ENCODE data around the gene ZNF605. TPM values are rescaled to one million over a fixed set of nuclear protein-coding genes. Genes with fewer than 3 reads are reported as not detected.

Gene ZNF605
- total RNA-seq, 1 donor from 2014 or later: 1.3 TPM

- no peak for DNase-seq (ENCODE audit: low spot score in 2 of 2)
- Histone ChIP-seq H3K4me1 (no peaks in the 10 kb centered on the region), H3K4me3 (no peak overlapping the region), H3K27me3 (no peaks in the 10 kb centered on the region), H3K27ac (no peak overlapping the region), H3K36me3 (peaks cover 21 to 48% of the 10 kb centered on the region in 2 donors), H3K9me3 (peaks cover 73 to 87% of the 10 kb centered on the region in 2 donors)
- TF ChIP-seq CTCF (IDR thresholded peaks at IDR 0.05): no peak
- intact Hi-C loops (cut with DNase I): no loop called here
Observed at GRCh38 chr12:132936163-132936562, 19.9 kb downstream of the ZNF605 start.

- Histone ChIP-seq H3K4me1 (no peaks in the 10 kb centered on the region), H3K27ac (no peak overlapping the region), H3K4me3 (no peak overlapping the region), H3K27me3 (no peaks in the 10 kb centered on the region), H3K36me3 (peaks cover 53 to 62% of the 10 kb centered on the region in 2 donors), H3K9me3 (peaks cover 97 to 100% of the 10 kb centered on the region in 2 donors)
- DNase-seq (ENCODE audit: low spot score in 2 of 2): no peak
- intact Hi-C loops (cut with DNase I): no loop called here
- no peak for TF ChIP-seq CTCF (IDR thresholded peaks at IDR 0.05)
Observed at GRCh38 chr12:132926415-132926833, 29.7 kb downstream of the ZNF605 start.

- intact Hi-C loops (cut with DNase I): no loop called here
- H3K4me1 ChIP-seq: no peaks in the 10 kb centered on the region
- H3K4me3 ChIP-seq: no peak overlapping the region
- no peaks in the 10 kb centered on the region for H3K27me3 ChIP-seq
- no peak for DNase-seq (ENCODE audit: low spot score in 2 of 2)
- H3K27ac ChIP-seq: no peak overlapping the region
- peaks cover 97 to 100% of the 10 kb centered on the region in 2 donors for H3K9me3 ChIP-seq
- no peak for TF ChIP-seq CTCF (IDR thresholded peaks at IDR 0.05)
- peaks cover 48 to 55% of the 10 kb centered on the region in 2 donors for H3K36me3 ChIP-seq
Observed at GRCh38 chr12:132925597-132926414, 30.3 kb downstream of the ZNF605 start.

- H3K9me3 ChIP-seq: peaks cover 97 to 100% of the 10 kb centered on the region in 2 donors
- H3K27me3 ChIP-seq: no peaks in the 10 kb centered on the region
- no peak overlapping the region for H3K4me3 ChIP-seq
- DNase-seq (ENCODE audit: low spot score in 2 of 2): no peak
- TF ChIP-seq CTCF (IDR thresholded peaks at IDR 0.05): no peak
- H3K36me3 ChIP-seq: peaks cover 33 to 41% of the 10 kb centered on the region in 2 donors
- H3K27ac ChIP-seq: no peak overlapping the region
- H3K4me1 ChIP-seq: no peaks in the 10 kb centered on the region
- intact Hi-C loops (cut with DNase I): no loop called here
Observed at GRCh38 chr12:132924356-132924755, 31.8 kb downstream of the ZNF605 start.

- Histone ChIP-seq H3K36me3 (peaks cover 27 to 34% of the 10 kb centered on the region in 2 donors), H3K4me3 (no peak overlapping the region), H3K9me3 (peaks cover 98 to 100% of the 10 kb centered on the region in 2 donors), H3K4me1 (no peaks in the 10 kb centered on the region), H3K27me3 (no peaks in the 10 kb centered on the region), H3K27ac (no peak overlapping the region)
- intact Hi-C loops (cut with DNase I): no loop called here
- no peak for TF ChIP-seq CTCF (IDR thresholded peaks at IDR 0.05)
- no peak for DNase-seq (ENCODE audit: low spot score in 2 of 2)
Observed at GRCh38 chr12:132923356-132923909, 32.7 kb downstream of the ZNF605 start.

Measured in ascending aorta (tissue), 2 donors.